Keratinocyte (primary cell): ENCODE data around the gene PRKAB1.

Experiments
- CTCF ChIP-seq, 3 experiments: IDR thresholded peaks in 1 of 3; conservative IDR thresholded peaks in 1 of 3; optimal IDR thresholded peaks in 1 of 3; 2 replicates in 2 of 3; 3 replicates in 1 of 3; pipeline versions ENCODE3 to v1.5.1; 2011; ENCODE audit warnings: low read length in 3 of 3, mild to moderate bottlenecking in 3 of 3, moderate library complexity in 2 of 3, control low read depth in 1 of 3, inconsistent platforms in 1 of 3; ENCODE audit not compliant: insufficient read depth in 2 of 3; ENCODE audit errors: extremely low read depth in 1 of 3
- EZH2 ChIP-seq: IDR thresholded peaks from one replicate; pipeline ENCODE4 v1.6.1; 2012; ENCODE audit warnings: inconsistent platforms, mild to moderate bottlenecking, low read length, moderate library complexity

GRCh38 chr12:119666900-119667576 is 895 bp upstream of the PRKAB1 start:
- no peak for TF ChIP-seq EZH2
- TF ChIP-seq CTCF (optimal IDR thresholded peaks at IDR 0.05 in 1 of 3, IDR thresholded peaks at IDR 0.05 in 1 of 3, conservative IDR thresholded peaks at IDR 0.05 in 1 of 3; ENCODE audit: extremely low read depth in 1 of 3, insufficient read depth in 2 of 3, low read length in 3 of 3), result no peak
